ENCODE data around the gene RTEL1.

RTEL1 gene

GRCh38 chr20:63688228-63689045 lies 30.3 kb downstream of the RTEL1 start:
- DNase-seq, result no peak

GRCh38 chr20:63689046-63690002 lies 31.2 kb downstream of the RTEL1 start:
- no peak for DNase-seq

- DNase-seq, result no peak
These were observed 32.1 kb downstream of the RTEL1 start for GRCh38 chr20:63690003-63690897.

GRCh38 chr20:63690898-63691710 lies 33.0 kb downstream of the RTEL1 start:
- DNase-seq, result no peak

- no peak for DNase-seq
These were observed 33.8 kb downstream of the RTEL1 start for GRCh38 chr20:63691711-63692435.

- DNase-seq, result no peak
These were observed 34.4 kb downstream of the RTEL1 start for GRCh38 chr20:63692436-63693082.

GRCh38 chr20:63693083-63693732 lies 35.1 kb downstream of the RTEL1 start:
- DNase-seq, result peak in 2 of 56 donors; percentile 13 to 36

GRCh38 chr20:63693733-63694583 lies 35.8 kb downstream of the RTEL1 start:
- no peak for DNase-seq

GRCh38 chr20:63694584-63695423 lies 36.7 kb downstream of the RTEL1 start:
- DNase-seq, result no peak

GRCh38 chr20:63695424-63696305 lies 37.6 kb downstream of the RTEL1 start:
- no peak for DNase-seq

GRCh38 chr20:63696306-63696627 lies 38.2 kb downstream of the RTEL1 start:
- no peak for DNase-seq

GRCh38 chr20:63696628-63697356 lies 38.7 kb downstream of the RTEL1 start, which contains the start of gene TNFRSF6B:
Gene TNFRSF6B (plus strand): TSS chr20:63696652. CDS start chr20:63696768, 116 bp downstream.
- DNase-seq, result no peak

- no peak for DNase-seq
These were observed 39.3 kb downstream of the RTEL1 start for GRCh38 chr20:63697357-63697867.

GRCh38 chr20:63697868-63698545 lies 39.9 kb downstream of the RTEL1 start:
- no peak for DNase-seq
